ENCODE measurements around the gene ATP10B.

ATP10B gene

DNA sequence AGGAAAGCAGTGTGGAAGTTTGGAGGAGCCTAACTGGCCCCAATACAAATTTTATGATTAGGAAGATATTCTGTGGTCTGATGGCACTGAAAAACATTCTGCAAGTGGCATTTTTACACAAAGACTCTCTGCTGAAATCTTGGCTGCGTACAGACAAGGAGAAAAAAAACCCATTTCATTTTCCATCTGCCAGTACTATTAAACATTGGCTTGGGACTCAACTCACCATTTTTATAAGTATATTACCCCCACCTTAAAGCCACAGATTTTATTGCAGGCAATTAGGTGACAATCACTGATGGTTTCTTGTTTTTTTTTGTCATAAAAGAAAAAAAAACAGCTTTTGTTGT lies 223.4 kb downstream of the ATP10B start:
- no peak for DNase-seq

- no peak for DNase-seq
Measured at GRCh38 chr5:160627921-160628618, 223.9 kb downstream of the ATP10B start.

DNA sequence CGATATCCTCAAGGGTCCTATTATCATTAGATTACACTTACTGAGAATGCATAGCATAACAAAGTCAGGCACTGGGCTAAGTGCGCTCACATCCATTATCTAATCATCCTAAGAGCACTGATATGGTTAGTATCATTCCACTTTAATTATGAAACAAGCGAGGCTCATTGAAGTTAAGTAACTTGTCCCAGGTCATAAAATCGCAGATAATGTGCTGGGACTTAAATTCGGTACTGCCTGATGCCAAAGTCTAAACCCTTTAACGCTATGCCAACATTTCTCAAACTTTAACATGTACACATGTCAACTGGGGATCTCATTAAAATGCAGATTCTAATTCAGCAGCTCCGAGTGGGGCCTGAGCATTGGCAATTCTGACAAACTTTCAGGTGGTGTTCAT lies 225.7 kb downstream of the ATP10B start:
- no peak for DNase-seq

GRCh38 chr5:160621526-160621925 lies 230.5 kb downstream of the ATP10B start:
- DNase-seq = no peak

DNA sequence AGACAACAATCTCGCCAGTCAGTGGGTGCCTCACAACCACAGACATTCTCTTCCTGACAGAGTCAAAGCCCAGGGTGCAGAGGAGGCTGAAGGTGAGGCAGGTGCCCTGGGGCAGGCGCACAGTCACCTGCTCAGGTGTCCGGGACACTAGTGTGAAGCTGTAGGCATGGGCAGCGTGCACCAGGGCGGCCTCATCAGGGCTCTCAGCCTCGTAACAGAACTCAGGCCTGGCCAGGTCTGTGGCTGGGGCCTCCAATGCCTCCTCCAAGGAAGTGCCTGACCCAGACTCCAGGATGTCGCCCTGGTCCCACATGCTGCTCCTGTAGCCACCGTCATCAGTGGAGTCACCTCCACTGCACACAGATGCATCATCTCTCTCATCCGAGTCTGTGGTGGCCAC lies 231.6 kb downstream of the ATP10B start:
- DNase-seq = no peak

- DNase-seq = no peak
Measured at GRCh38 chr5:160619381-160619780, 232.6 kb downstream of the ATP10B start.

- no peak for DNase-seq
Measured at GRCh38 chr5:160618286-160618685, 233.7 kb downstream of the ATP10B start.

DNA sequence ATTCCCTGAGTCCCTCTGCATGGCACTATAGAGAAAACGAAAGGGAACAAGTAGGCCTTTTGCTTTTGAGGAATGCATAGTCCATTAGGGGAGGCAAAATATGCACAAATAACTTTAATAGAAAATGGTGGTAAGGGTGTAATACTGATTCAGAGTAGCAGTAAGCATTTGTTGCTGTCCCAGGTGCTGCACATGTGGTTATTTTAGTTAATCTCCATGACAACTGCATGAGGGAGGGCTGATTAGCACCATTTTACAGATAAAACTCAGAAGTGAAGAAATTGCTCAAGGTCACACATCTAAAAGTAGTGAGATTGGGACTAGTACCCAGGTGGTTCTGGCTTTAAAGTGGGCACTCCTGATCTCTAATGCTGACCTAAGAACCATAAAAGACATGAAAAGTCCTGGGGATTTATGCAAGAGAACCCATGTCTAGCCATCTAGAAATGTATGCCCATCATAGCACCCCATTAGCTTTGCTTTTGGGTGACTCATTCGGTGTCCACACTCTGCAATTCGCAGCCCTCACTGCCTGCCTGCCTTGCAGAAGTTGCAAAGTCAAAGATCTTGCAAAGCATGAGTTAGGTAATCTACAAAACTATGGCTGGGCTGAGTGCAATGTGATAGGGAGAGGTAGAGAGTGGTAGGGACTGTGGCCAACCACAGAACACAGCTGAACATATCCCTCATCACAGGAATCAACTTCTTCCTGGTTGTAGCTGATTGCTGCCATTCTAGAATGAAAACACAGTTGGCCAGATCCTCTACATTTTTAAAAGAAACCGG lies 235.1 kb downstream of the ATP10B start:
- DNase-seq = no peak

- DNase-seq = no peak
Measured at GRCh38 chr5:160614136-160614535, 237.9 kb downstream of the ATP10B start.

- no peak for DNase-seq
Measured at GRCh38 chr5:160605266-160605665, 246.7 kb downstream of the ATP10B start.

DNA sequence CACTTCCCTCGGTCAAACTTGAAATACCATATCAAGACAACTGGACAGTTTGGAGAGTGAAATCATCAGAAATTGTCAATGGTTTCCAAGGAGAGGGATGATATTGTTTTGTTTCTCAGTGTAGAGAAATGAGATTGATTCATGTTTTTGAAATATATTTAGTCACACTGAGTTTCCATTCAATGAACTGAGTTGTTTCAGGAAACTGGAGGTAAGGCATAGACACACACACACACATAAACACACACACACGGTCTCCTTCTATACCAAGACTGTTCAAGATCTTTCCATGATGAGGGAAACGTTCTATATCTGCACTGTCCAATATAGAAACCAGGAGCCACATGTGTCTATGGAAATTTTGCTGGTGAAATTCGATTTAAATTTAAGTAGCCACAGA lies 247.5 kb downstream of the ATP10B start:
- DNase-seq = no peak

GRCh38 chr5:160602744-160603143 lies 249.3 kb downstream of the ATP10B start:
- no peak for DNase-seq

DNA sequence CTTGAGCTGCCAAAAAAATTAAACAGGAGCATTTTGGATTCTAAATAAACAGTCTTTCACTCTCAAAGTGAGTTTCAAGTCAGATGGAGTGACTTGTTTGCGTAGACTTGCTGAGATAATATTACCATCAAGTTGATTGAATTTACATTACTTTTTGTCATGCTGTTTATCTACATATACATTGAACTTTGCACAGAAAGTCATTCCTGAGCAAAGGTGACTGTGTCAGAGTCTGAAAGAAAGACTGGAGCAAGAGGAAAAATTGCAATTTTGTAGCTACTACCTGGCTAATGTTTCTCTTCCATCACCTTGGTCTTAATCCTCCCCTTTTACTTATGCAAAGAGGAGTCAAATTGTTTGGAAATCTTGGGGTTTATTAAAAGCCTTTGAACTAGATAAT lies 251.0 kb downstream of the ATP10B start:
- DNase-seq = no peak

DNA sequence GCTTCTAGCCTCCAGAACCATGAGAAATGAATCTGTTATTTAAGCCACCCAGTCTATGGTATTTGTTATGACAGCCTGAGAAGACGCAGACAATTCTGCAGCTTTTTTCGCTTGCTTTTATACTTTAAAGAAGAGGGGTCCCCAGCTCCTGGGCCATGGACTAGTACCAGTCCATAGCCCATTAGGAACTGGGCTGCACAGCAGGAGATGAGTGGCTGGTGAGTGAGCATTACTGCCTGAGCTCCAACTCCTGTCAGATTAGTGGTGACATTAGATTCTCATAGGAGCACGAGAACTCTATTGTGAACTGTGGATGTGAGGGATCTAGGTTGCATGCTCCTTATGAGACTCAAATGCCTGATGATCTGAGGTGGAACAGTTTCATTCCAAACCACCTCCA lies 278.7 kb downstream of the ATP10B start:
- no peak for DNase-seq

GRCh38 chr5:160567031-160567705 lies 284.8 kb downstream of the ATP10B start:
- no peak for DNase-seq

GRCh38 chr5:160565376-160565775 lies 286.6 kb downstream of the ATP10B start:
- DNase-seq = no peak

- no peak for DNase-seq
Measured at GRCh38 chr5:160556846-160557245, 295.2 kb downstream of the ATP10B start.

DNA sequence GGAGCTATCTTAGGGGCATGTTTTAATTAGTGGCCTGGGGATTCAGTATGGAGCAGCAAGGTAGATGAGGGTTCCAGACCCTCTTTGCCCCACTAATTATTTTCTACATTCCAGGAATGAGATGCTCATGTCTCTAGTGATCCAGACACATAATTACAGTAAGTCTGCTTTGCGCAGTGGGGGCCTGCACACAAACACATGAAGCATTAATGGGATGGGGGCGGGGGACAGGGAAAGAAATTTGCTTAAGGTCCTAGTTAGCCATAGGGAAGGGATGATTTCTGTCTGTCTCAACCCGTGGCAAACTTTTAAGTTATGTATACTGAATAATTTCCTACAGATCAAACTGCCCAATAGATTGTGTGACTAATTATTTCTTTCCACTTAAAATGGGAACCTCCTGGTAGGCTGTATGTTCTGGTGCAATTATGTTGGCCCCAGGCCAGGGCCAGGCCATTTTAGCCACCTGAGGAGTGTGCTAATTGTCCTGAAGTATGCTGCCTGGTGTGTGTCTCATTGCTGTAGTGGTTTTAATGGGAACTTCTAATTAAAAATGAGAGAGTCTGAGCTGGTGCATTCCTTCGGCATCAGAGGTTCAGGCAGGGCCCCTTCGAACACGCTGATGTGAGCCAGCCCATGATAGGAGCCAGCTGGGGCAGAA lies 295.9 kb downstream of the ATP10B start:
- no peak for DNase-seq

DNA sequence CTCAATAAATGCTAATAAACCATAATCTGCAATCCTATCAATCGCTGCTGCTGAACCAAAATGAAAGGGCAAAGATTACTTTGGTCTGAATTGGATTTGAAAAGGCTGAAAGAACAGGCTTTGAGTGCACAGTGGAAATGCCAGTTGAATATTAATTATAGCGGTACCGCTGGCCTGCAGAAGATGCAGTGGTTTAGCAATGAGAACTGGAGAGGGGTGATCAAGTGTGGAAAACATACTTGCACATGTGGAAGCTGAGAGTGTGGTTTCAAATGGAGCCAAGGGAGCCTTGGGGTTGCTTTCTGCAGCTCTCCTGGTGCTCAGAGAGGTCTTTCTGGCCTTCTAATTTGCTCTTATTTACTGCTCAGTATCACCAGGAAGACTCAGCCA lies 296.4 kb downstream of the ATP10B start:
- DNase-seq = no peak

DNA sequence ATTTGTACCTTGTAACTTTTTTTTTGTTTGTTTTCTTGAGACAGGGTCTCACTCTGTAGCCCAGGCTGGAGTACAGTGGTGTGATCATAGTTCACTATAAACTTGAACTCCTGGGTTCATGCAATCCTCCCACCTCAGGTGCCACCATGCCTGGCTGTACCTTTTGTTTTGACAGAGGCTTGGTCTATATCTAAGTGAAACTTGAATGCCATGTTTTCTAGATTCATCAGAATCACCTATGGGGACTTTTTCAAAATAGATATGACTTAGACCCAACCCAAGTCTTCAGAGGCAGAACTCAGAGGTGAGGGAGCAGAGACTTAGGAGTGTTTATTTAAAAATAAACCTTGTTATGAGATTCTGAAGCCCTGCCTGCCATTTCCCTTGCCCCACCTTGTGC lies 301.9 kb downstream of the ATP10B start:
- no peak for DNase-seq

DNA sequence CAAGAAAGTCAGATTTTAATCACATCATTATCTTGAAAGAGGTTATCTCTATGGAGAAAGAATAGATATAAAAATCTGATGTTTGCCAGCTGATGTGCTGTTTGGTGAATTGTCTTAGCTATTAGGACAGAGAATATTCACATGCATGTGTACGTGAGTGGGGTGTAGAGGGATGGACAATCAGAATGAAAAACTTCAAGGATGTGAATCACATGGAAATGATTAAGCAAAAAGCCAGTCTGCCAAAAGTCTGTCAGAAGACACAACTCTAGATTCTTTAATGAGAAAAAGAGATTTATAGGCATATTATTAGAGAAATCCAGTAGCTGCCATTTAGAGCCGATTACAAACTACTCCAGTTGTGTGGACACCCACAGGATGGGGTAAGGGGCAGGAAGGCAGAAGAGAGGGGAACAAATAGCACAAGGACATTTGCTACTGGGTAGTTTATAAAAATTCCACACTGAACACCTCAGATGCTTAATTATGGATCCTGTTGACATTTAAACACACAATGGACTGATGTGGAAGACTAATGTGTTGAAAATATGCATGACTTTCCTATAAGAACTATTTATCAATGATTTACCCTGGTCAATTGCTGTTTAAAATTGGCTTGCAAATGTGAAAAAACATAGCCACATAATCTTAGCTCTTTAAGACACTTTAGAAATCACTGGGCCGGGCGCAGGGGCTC lies 302.9 kb downstream of the ATP10B start:
- no peak for DNase-seq

DNA sequence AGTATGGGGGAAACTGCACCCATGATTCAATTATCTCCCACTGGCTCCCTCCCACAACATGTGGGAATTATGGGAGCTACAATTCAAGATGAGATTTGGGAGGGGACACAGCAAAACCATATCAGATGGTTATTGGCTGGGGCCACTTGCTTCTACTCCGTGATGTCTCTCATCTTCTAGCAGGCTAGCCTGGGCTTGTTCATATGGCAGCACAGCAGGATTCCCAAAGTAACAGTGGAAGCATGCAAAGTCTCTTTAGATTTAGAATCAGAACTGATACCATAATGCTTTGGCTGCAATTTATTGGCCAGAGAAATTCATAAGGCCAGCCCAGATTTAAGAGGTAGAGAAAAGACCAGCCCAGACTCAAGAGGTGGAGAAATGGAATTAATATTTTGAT lies 304.1 kb downstream of the ATP10B start:
- DNase-seq = no peak

GRCh38 chr5:160547061-160547460 lies 304.9 kb downstream of the ATP10B start:
- DNase-seq = no peak

Measured in CD4-positive, alpha-beta T cell treated with Interleukin-4 for 1 hour (primary cell).